HepG2 (cell line): ENCODE data around the gene PAK6. TPM values are rescaled to one million over a fixed set of nuclear protein-coding genes. Genes with fewer than 3 reads are reported as not detected.
A peak's percentile ranks its signal among the peaks of the same experiment; 100 is the strongest.

Source experiments
- ATF7-NPFF ChIP-seq: sonication (generic); formaldehyde crosslinking; IDR thresholded peaks from 2 replicates; pipeline ENCODE4 v1.8.1; 2023; ENCODE audit warnings: mild to moderate bottlenecking, low read depth, missing genetic modification reagents, moderate library complexity
- CHD4 ChIP-seq: fragments of 200-600 bp; sonication (generic); IDR thresholded peaks from 2 replicates; pipeline ENCODE4 v1.7.0; 2017; ENCODE audit warnings: mild to moderate bottlenecking, low read length, borderline replicate concordance
- CREM ChIP-seq, 2 experiments: sonication (generic) in 1 of 2; formaldehyde crosslinking in 1 of 2; IDR thresholded peaks; 2 replicates each; pipeline versions ENCODE4 v1.4.0 to v1.6.1; 2016 to 2020; ENCODE audit warnings: antibody characterized with exemption in 1 of 2, mild to moderate bottlenecking in 1 of 2, missing genetic modification reagents in 1 of 2
- DPF2 ChIP-seq: sonication (generic); formaldehyde crosslinking; IDR thresholded peaks from 2 replicates; pipeline ENCODE4 v1.4.0; 2020; ENCODE audit warnings: mild to moderate bottlenecking, low read depth, missing genetic modification reagents, borderline replicate concordance
- FOXK2 ChIP-seq: fragments of 450-650 bp; IDR thresholded peaks from 2 replicates; pipeline ENCODE4 v1.6.1; 2016
- ISL2 ChIP-seq: sonication (generic); formaldehyde crosslinking; IDR thresholded peaks from 2 replicates; pipeline ENCODE4 v1.5.0; 2020; ENCODE audit warnings: missing genetic modification reagents
- MED8 ChIP-seq: sonication (generic); formaldehyde crosslinking; IDR thresholded peaks from 2 replicates; pipeline ENCODE4 v1.8.1; 2023; ENCODE audit warnings: mild to moderate bottlenecking, missing genetic modification reagents; ENCODE audit not compliant: insufficient replicate concordance
- ZMYM4 ChIP-seq: sonication (generic); formaldehyde crosslinking; IDR thresholded peaks from 2 replicates; pipeline ENCODE4 v1.8.1; 2023; ENCODE audit warnings: mild to moderate bottlenecking, missing genetic modification reagents
- ZNF563 ChIP-seq: sonication (generic); formaldehyde crosslinking; IDR thresholded peaks from 2 replicates; pipeline ENCODE4 v1.8.0; 2022; ENCODE audit warnings: mild to moderate bottlenecking, moderate library complexity, missing genetic modification reagents
- ZNF674 ChIP-seq: sonication (generic); formaldehyde crosslinking; IDR thresholded peaks from 2 replicates; pipeline ENCODE4 v1.5.0; 2020; ENCODE audit warnings: low read depth, mild to moderate bottlenecking, missing genetic modification reagents
- ZNF850 ChIP-seq: sonication (generic); formaldehyde crosslinking; conservative IDR thresholded peaks from 2 replicates; pipeline ENCODE4 v1.9.0; 2021; ENCODE audit warnings: mild to moderate bottlenecking, missing genetic modification reagents
- ZZZ3 ChIP-seq: sonication (generic); formaldehyde crosslinking; IDR thresholded peaks from 2 replicates; pipeline ENCODE4 v1.4.0; 2020; ENCODE audit warnings: missing genetic modification reagents, mild to moderate bottlenecking, borderline replicate concordance
- polyA plus RNA-seq, 8 experiments: library from polyadenylated mRNA; depleted of rRNA in 3 of 8; stranded (reverse) in 7 of 8; unstranded in 1 of 8; fragments of >200 nt; fragmentation: Illumina TruSeq in 4 of 8; extraction: Trizol in 4 of 8; gene quantifications; 2 replicates each; pipeline versions ENCODE4 v1.2.1 to v1.2.3, GENCODE V29; 2011 to 2016; ENCODE audit warnings: low read depth in 4 of 8, missing spikeins in 1 of 8, mixed read lengths in 1 of 8; ENCODE audit not compliant: insufficient read depth in 1 of 8
- total RNA-seq, 5 experiments: library from RNA; depleted of rRNA; stranded (reverse); fragments of >200 nt; fragmentation: Illumina TruSeq; extraction: Trizol; gene quantifications; 2 replicates each; pipeline ENCODE4 v1.2.3, GENCODE V29; 2016; ENCODE audit warnings: low read depth in 1 of 5
- TF ChIP-seq, protein P1 (sequence below): sonication (generic); formaldehyde crosslinking; IDR thresholded peaks from 2 replicates; pipeline ENCODE4 v1.4.0; 2020; ENCODE audit warnings: missing genetic modification reagents, borderline replicate concordance
- TF ChIP-seq, protein P2 (sequence below): IDR thresholded peaks from 2 replicates; pipeline ENCODE4 v1.6.1; 2018; ENCODE audit warnings: missing genetic modification reagents, mild to moderate bottlenecking, missing compliant biosample characterization
- TF ChIP-seq, protein P3 (sequence below): sonication (generic); formaldehyde crosslinking; IDR thresholded peaks from 2 replicates; pipeline ENCODE4 v1.5.1; 2020; ENCODE audit warnings: missing genetic modification reagents, mild to moderate bottlenecking, borderline replicate concordance
- TF ChIP-seq, protein P4 (sequence below): sonication (generic); formaldehyde crosslinking; IDR thresholded peaks from 2 replicates; pipeline ENCODE4; 2020; ENCODE audit warnings: missing genetic modification reagents, mild to moderate bottlenecking, borderline replicate concordance
- TF ChIP-seq, protein P5 (sequence below): IDR thresholded peaks from 2 replicates; pipeline ENCODE4 v1.6.1; 2016; ENCODE audit warnings: missing compliant biosample characterization, missing genetic modification reagents, borderline replicate concordance
- TF ChIP-seq, protein P6 (sequence below): sonication (generic); formaldehyde crosslinking; IDR thresholded peaks from 2 replicates; pipeline ENCODE4 v1.8.1; 2023; ENCODE audit warnings: mild to moderate bottlenecking, moderate library complexity, missing genetic modification reagents

The PAK6 gene
- total and polyA plus RNA-seq, 2 of the 13 experiments (the other 11 are each of a cell fraction or from before 2014, with no cell fraction given) = 0.07 TPM; not detected in 1

DNA sequence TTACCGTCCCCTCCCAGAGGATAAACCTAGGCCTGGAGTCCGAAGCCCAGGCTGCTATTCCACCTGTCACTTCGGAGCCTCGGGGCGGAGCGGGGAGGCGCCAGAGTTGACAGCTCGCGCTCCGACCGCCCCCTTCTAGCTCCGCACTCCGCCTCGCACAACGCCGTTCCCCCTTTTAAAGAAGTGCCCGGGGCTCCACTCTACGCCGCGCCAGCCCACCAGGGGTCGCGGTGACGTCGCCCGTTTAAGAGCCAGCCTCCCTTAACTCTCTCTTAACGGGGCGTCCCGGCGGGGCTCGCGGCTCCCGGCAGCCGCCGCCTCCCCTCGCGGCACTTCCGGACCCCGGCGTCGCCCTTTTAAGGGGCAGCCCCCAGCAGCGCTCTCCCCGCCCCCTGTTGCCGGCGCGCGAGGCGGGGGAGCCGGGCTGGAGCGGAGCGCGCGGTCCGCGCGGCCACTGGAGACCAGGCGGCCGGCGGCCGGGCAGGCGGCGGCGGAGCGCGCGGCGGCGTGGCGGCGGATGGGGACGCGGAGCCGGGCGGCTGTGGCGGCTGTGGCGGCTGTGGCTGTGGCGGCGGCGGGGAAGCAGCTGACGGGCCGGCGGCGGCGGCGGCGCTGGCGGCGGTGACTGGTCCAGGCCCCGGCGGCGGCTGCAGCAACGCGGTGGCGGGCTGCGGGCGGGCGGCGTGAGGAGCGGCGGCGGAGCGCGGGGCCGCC is 84.5 kb downstream of the PAK6 start, which contains the start of gene INAFM2 (continued):
- TF ChIP-seq, protein P1, sequence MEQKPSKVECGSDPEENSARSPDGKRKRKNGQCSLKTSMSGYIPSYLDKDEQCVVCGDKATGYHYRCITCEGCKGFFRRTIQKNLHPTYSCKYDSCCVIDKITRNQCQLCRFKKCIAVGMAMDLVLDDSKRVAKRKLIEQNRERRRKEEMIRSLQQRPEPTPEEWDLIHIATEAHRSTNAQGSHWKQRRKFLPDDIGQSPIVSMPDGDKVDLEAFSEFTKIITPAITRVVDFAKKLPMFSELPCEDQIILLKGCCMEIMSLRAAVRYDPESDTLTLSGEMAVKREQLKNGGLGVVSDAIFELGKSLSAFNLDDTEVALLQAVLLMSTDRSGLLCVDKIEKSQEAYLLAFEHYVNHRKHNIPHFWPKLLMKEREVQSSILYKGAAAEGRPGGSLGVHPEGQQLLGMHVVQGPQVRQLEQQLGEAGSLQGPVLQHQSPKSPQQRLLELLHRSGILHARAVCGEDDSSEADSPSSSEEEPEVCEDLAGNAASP (CRISPR knock-in tag) = peak; percentile 48; the same call in 1 of the 2 replicates
- TF ChIP-seq CREM (IDR thresholded peaks at IDR 0.05) (no peak), CREM (CRISPR knock-in tag; IDR thresholded peaks at IDR 0.05) (no peak), ZNF563 (CRISPR knock-in tag) (peak; percentile 84), ZZZ3 (CRISPR knock-in tag) (0 out of 2 replicates have a peak, but pooled peaks have one; percentile 33), ZMYM4 (CRISPR knock-in tag) (peak; percentile 62), ZNF674 (no peak), MED8 (CRISPR knock-in tag) (no peak), ATF7-NPFF (0 out of 2 replicates have a peak, but pooled peaks have one; percentile 21), CHD4 (no peak), ISL2 (CRISPR knock-in tag) (peak; percentile 75), DPF2 (CRISPR knock-in tag) (no peak), FOXK2 (no peak), ZNF850 (CRISPR knock-in tag) (0 out of 2 replicates have a peak, but pooled peaks have one; percentile 1)
- TF ChIP-seq, protein P2, sequence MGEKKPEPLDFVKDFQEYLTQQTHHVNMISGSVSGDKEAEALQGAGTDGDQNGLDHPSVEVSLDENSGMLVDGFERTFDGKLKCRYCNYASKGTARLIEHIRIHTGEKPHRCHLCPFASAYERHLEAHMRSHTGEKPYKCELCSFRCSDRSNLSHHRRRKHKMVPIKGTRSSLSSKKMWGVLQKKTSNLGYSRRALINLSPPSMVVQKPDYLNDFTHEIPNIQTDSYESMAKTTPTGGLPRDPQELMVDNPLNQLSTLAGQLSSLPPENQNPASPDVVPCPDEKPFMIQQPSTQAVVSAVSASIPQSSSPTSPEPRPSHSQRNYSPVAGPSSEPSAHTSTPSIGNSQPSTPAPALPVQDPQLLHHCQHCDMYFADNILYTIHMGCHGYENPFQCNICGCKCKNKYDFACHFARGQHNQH (CRISPR knock-in tag) = peak; percentile 79; the same call in 1 of the 2 replicates
- TF ChIP-seq, protein P3, sequence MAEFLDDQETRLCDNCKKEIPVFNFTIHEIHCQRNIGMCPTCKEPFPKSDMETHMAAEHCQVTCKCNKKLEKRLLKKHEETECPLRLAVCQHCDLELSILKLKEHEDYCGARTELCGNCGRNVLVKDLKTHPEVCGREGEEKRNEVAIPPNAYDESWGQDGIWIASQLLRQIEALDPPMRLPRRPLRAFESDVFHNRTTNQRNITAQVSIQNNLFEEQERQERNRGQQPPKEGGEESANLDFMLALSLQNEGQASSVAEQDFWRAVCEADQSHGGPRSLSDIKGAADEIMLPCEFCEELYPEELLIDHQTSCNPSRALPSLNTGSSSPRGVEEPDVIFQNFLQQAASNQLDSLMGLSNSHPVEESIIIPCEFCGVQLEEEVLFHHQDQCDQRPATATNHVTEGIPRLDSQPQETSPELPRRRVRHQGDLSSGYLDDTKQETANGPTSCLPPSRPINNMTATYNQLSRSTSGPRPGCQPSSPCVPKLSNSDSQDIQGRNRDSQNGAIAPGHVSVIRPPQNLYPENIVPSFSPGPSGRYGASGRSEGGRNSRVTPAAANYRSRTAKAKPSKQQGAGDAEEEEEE (CRISPR knock-in tag) = no peak
- TF ChIP-seq, protein P4, sequence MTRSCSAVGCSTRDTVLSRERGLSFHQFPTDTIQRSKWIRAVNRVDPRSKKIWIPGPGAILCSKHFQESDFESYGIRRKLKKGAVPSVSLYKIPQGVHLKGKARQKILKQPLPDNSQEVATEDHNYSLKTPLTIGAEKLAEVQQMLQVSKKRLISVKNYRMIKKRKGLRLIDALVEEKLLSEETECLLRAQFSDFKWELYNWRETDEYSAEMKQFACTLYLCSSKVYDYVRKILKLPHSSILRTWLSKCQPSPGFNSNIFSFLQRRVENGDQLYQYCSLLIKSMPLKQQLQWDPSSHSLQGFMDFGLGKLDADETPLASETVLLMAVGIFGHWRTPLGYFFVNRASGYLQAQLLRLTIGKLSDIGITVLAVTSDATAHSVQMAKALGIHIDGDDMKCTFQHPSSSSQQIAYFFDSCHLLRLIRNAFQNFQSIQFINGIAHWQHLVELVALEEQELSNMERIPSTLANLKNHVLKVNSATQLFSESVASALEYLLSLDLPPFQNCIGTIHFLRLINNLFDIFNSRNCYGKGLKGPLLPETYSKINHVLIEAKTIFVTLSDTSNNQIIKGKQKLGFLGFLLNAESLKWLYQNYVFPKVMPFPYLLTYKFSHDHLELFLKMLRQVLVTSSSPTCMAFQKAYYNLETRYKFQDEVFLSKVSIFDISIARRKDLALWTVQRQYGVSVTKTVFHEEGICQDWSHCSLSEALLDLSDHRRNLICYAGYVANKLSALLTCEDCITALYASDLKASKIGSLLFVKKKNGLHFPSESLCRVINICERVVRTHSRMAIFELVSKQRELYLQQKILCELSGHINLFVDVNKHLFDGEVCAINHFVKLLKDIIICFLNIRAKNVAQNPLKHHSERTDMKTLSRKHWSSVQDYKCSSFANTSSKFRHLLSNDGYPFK = no peak; the same call in 1 of the 2 replicates
- TF ChIP-seq, protein P5, sequence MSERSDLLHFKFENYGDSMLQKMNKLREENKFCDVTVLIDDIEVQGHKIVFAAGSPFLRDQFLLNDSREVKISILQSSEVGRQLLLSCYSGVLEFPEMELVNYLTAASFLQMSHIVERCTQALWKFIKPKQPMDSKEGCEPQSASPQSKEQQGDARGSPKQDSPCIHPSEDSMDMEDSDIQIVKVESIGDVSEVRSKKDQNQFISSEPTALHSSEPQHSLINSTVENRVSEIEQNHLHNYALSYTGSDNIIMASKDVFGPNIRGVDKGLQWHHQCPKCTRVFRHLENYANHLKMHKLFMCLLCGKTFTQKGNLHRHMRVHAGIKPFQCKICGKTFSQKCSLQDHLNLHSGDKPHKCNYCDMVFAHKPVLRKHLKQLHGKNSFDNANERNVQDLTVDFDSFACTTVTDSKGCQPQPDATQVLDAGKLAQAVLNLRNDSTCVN (CRISPR knock-in tag) = 0 out of 2 replicates have a peak, but pooled peaks have one; percentile 33
- TF ChIP-seq, protein P6, sequence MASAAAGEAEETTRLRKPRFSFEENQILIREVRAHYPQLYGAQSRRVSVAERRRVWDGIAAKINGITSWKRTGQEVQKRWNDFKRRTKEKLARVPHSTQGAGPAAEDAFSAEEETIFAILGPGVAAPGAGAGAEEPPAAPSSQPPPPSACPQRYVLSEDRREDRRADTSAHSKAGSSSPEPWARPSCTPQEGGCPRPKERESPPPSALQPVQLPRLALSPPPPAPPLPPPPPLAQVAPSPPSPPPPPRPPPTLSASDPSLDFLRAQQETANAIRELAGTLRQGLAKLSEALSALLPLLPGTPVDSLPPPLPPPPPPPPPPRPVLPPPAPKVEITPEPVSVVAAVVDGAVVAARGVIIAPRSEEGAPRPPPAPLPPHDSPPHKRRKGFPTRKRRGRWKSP (CRISPR knock-in tag) = 0 out of 2 replicates have a peak, but pooled peaks have one; percentile 74
